Caco-2 (cell line): ENCODE measurements around the gene MED6. TPM values are rescaled to one million over a fixed set of nuclear protein-coding genes. Genes with fewer than 3 reads are reported as not detected.

ENCODE experiments used
- BruUV-seq: library from RNA; stranded (reverse); fragments of 400-500 nt; replicated peaks from 2 replicates; lab custom pipeline; 2021; lab: Mats Ljungman, UMichigan
- CTCF ChIA-PET: fragments of 300-600 bp; sonication (Branson Sonifier 250); formaldehyde crosslinking; loops from one replicate; lab custom pipeline; 2022; ENCODE audit warnings: antibody characterized with exemption; lab: Charles Lee
- POLR2A ChIA-PET: fragments of 300-600 bp; sonication (Branson Sonifier 250); formaldehyde crosslinking; loops from one replicate; lab custom pipeline; 2022; ENCODE audit warnings: antibody characterized with exemption; lab: Charles Lee
- DNase-seq, 2 experiments: peaks; one replicate each; pipeline versions ENCODE4 v3.0.0 to v3.0.0-alpha.2; 2020 to 2022
- H3K27me3 ChIP-seq: replicated peaks from 2 replicates; pipeline ENCODE4 v1.6.0; 2011; ENCODE audit warnings: low read length; ENCODE audit not compliant: control insufficient read depth, insufficient read depth
- H3K36me3 ChIP-seq: 2 replicates; pipeline ENCODE4 v1.5.1; 2011; ENCODE audit warnings: low read length; ENCODE audit not compliant: control insufficient read depth, insufficient read depth
- H3K4me1 ChIP-seq: fragments of 250-450 bp; sonication (Bioruptor Pico); 2 replicates; pipeline ENCODE4 v1.5.1; 2020; ENCODE audit warnings: mild to moderate bottlenecking
- H3K4me3 ChIP-seq: 2 replicates; pipeline ENCODE4 v1.5.1; 2011; ENCODE audit warnings: low read depth, mild to moderate bottlenecking, control low read depth, low read length
- H3K9me3 ChIP-seq: fragments of 250-450 bp; sonication (Bioruptor Pico); 2 replicates; pipeline ENCODE4 v1.5.1; 2020; ENCODE audit warnings: mild to moderate bottlenecking, moderate library complexity
- H3K27ac Mint-ChIP-seq: one replicate; pipeline ENCODE4 v1.8.0; 2022; ENCODE audit warnings: mixed read lengths; ENCODE audit not compliant: unreplicated experiment
- H3K27me3 Mint-ChIP-seq: one replicate; pipeline ENCODE4 v1.8.0; 2022; ENCODE audit warnings: mixed read lengths; ENCODE audit not compliant: insufficient read depth, unreplicated experiment
- H3K36me3 Mint-ChIP-seq: one replicate; pipeline ENCODE4 v1.8.0; 2022; ENCODE audit warnings: mild to moderate bottlenecking, mixed read lengths; ENCODE audit not compliant: insufficient read depth, unreplicated experiment
- H3K4me1 Mint-ChIP-seq: one replicate; pipeline ENCODE4 v1.8.0; 2022; ENCODE audit warnings: low read depth, mixed read lengths; ENCODE audit not compliant: unreplicated experiment
- H3K4me3 Mint-ChIP-seq: one replicate; pipeline ENCODE4 v1.8.0; 2022; ENCODE audit warnings: mild to moderate bottlenecking, moderate library complexity, mixed read lengths; ENCODE audit not compliant: unreplicated experiment
- H3K9me3 Mint-ChIP-seq: one replicate; pipeline ENCODE4 v1.8.0; 2022; ENCODE audit warnings: mixed read lengths; ENCODE audit not compliant: unreplicated experiment
- CTCF ChIP-seq, 2 experiments: fragments of 200-600 bp in 1 of 2; IDR thresholded peaks; 1 replicate in 1 of 2; 2 replicates in 1 of 2; pipeline versions ENCODE4 v1.5.1 to v1.8.0; 2011 to 2022; ENCODE audit warnings: antibody characterized with exemption in 1 of 2, control low read depth in 1 of 2, inconsistent platforms in 1 of 2, low read depth in 1 of 2, low read length in 1 of 2, mild to moderate bottlenecking in 1 of 2, moderate library complexity in 1 of 2; ENCODE audit not compliant: insufficient read depth in 1 of 2, severe bottlenecking in 1 of 2, unreplicated experiment in 1 of 2
- intact Hi-C: fragments of 100-400 bp; cut with micrococcal nuclease; formaldehyde crosslinking; loops from one replicate; pipeline ENCODE4 v1.10.0; 2022; ENCODE audit not compliant: unreplicated experiment
- total RNA-seq: library from RNA; stranded (reverse); gene quantifications from 2 replicates; pipeline ENCODE4 v1.2.3, GENCODE V29; 2022

MED6 gene
- total RNA-seq, 1 experiment from 2014 or later, result 55.5 TPM

GRCh38 chr14:70648346-70648745 lies 47.9 kb upstream of the MED6 start:
- Mint-ChIP-seq H3K27me3 (no peaks in the 10 kb centered on the region), H3K4me3 (no peak overlapping the region), H3K36me3 (no peaks in the 10 kb centered on the region), H3K9me3 (no peaks in the 10 kb centered on the region), H3K4me1 (peaks cover 1% of the 10 kb centered on the region), H3K27ac (no peak overlapping the region)
- no peaks in the 10 kb centered on the region for H3K4me1 ChIP-seq
- ChIA-PET POLR2A (no interaction called here), CTCF (no interaction called here)
- intact Hi-C loops, result no loop called here
- no peaks in the 10 kb centered on the region for H3K36me3 ChIP-seq
- H3K27me3 ChIP-seq, result no peaks in the 10 kb centered on the region
- no peaks in the 10 kb centered on the region for H3K9me3 ChIP-seq
- no peak for DNase-seq
- no TSS peak for BruUV-seq
- no peak overlapping the region for H3K4me3 ChIP-seq
- no peak for TF ChIP-seq CTCF (IDR thresholded peaks at IDR 0.05; ENCODE audit: insufficient read depth in 1 of 2, low read depth in 1 of 2, low read length in 1 of 2, severe bottlenecking in 1 of 2, unreplicated experiment in 1 of 2)

GRCh38 chr14:70646705-70647104 lies 46.2 kb upstream of the MED6 start:
- no TSS peak for BruUV-seq
- H3K4me3 Mint-ChIP-seq, result no peak overlapping the region

GRCh38 chr14:70645892-70646291 lies 45.4 kb upstream of the MED6 start:
- CTCF ChIA-PET, result no interaction called here
- no peak overlapping the region for H3K4me3 Mint-ChIP-seq

More at GRCh38 chr14:70646705-70647104, 46.2 kb upstream of the MED6 start:
- intact Hi-C loops, result no loop called here
- Histone ChIP-seq H3K9me3 (no peaks in the 10 kb centered on the region), H3K36me3 (no peaks in the 10 kb centered on the region), H3K4me1 (no peaks in the 10 kb centered on the region), H3K27me3 (no peaks in the 10 kb centered on the region), H3K4me3 (no peak overlapping the region)
- Mint-ChIP-seq H3K9me3 (no peaks in the 10 kb centered on the region), H3K36me3 (no peaks in the 10 kb centered on the region), H3K27me3 (no peaks in the 10 kb centered on the region), H3K4me1 (peaks cover 5% of the 10 kb centered on the region), H3K27ac (no peak overlapping the region)
- ChIA-PET CTCF (no interaction called here), POLR2A (no interaction called here)
- TF ChIP-seq CTCF (IDR thresholded peaks at IDR 0.05; ENCODE audit: insufficient read depth in 1 of 2, low read depth in 1 of 2, low read length in 1 of 2, severe bottlenecking in 1 of 2, unreplicated experiment in 1 of 2), result no peak
- no peak for DNase-seq

More at GRCh38 chr14:70645892-70646291, 45.4 kb upstream of the MED6 start:
- H3K9me3 ChIP-seq, result no peaks in the 10 kb centered on the region
- no TSS peak for BruUV-seq
- no peak for DNase-seq
- Mint-ChIP-seq H3K4me1 (peaks cover 7% of the 10 kb centered on the region), H3K27ac (no peak overlapping the region), H3K9me3 (no peaks in the 10 kb centered on the region), H3K36me3 (no peaks in the 10 kb centered on the region), H3K27me3 (peaks cover under 1% of the 10 kb centered on the region)
- no peak overlapping the region for H3K4me3 ChIP-seq
- no peaks in the 10 kb centered on the region for H3K36me3 ChIP-seq
- TF ChIP-seq CTCF (IDR thresholded peaks at IDR 0.05; ENCODE audit: insufficient read depth in 1 of 2, low read depth in 1 of 2, low read length in 1 of 2, severe bottlenecking in 1 of 2, unreplicated experiment in 1 of 2), result no peak
- POLR2A ChIA-PET, result no interaction called here
- H3K27me3 ChIP-seq, result no peaks in the 10 kb centered on the region
- peaks cover under 1% of the 10 kb centered on the region; the same call in 1 of the 2 replicates for H3K4me1 ChIP-seq
- intact Hi-C loops, result no loop called here
